Measurements from ENCODE around the gene ZNF770. TPM values are rescaled to one million over a fixed set of nuclear protein-coding genes. Genes with fewer than 3 reads are reported as not detected.

Gene ZNF770
- total RNA-seq, 1 experiment from 2014 or later = 34.0 TPM

DNA sequence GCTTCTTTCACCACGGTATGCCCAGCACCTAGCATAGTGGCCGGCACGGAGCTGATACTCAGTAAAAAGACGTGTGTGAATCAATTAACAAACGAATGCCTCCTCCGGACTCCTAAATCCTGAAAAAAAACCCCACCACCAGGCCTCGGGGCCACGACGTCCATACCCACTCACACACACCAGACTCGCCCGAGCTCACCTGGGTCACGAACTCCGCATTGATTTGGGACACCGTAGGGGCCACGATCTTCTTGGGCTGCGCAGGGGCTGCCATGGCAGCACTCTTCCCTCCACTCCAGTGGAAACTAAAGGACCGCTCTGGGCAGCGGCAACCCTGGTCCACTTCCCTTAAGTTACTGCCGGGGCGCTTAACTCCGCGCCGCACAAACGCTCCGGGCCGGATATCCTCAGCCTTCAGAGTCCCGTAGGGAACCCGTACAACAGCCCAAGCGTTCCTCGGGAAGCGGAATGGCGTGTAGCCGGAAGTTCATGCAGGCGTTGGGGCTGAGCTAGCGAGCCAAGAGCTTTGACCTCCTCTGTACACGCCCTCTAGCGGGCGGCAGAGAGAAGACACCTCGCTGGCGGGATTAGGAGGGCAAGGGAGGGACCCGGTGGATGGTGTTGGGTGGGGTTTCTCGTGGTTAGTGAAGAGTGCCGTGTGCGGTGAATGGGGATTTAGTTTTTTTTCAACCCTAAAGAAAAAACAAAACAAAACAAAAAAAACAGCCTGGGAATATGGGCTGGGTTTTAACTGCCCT, 18.6 kb downstream of the ZNF770 start, which contains the start of gene AQR:
Gene AQR, minus strand, starts transcription at position 403 of the 758 bp plus-strand sequence. Its CDS starts 129 bp downstream, at position 274.
- H4K20me1 ChIP-seq (ENCODE audit: insufficient read depth) = peaks cover under 1% of the 10 kb centered on the region; the same call in 1 of the 2 replicates
- ChIA-PET CTCF (interaction anchor here (0.5 to 1.3 kb wide), 4 partner anchors 15 to 57 kb away, joined by 3 to 7 read pairs (median 4); partner anchors contain the start of gene ZNF770), POLR2A (ENCODE audit: unreplicated experiment) (interaction anchor here (0.5 to 1.9 kb wide), 8 partner anchors 18 to 533 kb away, joined by 3 to 13 read pairs (median 8); partner anchors contain the start of gene ZNF770)
- intact Hi-C loops (cut with micrococcal nuclease; ENCODE audit: unreplicated experiment) = loop anchor here (1.0 kb wide), 1 partner anchor 19 kb away; the partner anchor contains the start of gene ZNF770
- H3K4me2 ChIP-seq = peak within 1 kb of the TSS; percentile 95
- H2AFZ ChIP-seq = peak within 1 kb of the TSS; percentile 98
- peaks cover 9% of the 10 kb centered on the region; the same call in 1 of the 2 replicates for H3K4me1 ChIP-seq (replicated peaks; ENCODE audit: insufficient read depth)
- H3K9me2 ChIP-seq (ENCODE audit: insufficient read depth) = no peaks in the 10 kb centered on the region
- H3K4me3 ChIP-seq = peak within 1 kb of the TSS; percentile 77
- TF ChIP-seq, protein P1, sequence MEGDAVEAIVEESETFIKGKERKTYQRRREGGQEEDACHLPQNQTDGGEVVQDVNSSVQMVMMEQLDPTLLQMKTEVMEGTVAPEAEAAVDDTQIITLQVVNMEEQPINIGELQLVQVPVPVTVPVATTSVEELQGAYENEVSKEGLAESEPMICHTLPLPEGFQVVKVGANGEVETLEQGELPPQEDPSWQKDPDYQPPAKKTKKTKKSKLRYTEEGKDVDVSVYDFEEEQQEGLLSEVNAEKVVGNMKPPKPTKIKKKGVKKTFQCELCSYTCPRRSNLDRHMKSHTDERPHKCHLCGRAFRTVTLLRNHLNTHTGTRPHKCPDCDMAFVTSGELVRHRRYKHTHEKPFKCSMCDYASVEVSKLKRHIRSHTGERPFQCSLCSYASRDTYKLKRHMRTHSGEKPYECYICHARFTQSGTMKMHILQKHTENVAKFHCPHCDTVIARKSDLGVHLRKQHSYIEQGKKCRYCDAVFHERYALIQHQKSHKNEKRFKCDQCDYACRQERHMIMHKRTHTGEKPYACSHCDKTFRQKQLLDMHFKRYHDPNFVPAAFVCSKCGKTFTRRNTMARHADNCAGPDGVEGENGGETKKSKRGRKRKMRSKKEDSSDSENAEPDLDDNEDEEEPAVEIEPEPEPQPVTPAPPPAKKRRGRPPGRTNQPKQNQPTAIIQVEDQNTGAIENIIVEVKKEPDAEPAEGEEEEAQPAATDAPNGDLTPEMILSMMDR (conservative IDR thresholded peaks at IDR 0.05) = peak; percentile 56
- TF ChIP-seq EZH2 (IDR thresholded peaks at IDR 0.05; ENCODE audit: low read depth) = no peak
- 0 out of 2 replicates have a peak within 1 kb of the TSS, but pooled peaks have one; percentile 25 for H3K27ac ChIP-seq
- peak; percentile 93 for DNase-seq
- peaks cover 40% of the 10 kb centered on the region for H3K79me2 ChIP-seq (ENCODE audit: low read depth)
- H3K9me3 ChIP-seq (ENCODE audit: insufficient read depth, low read depth) = no peaks in the 10 kb centered on the region
- H3K27me3 ChIP-seq (ENCODE audit: insufficient read depth, low read depth) = no peaks in the 10 kb centered on the region
- H3F3A ChIP-seq (ENCODE audit: insufficient read depth, low read depth) = no peaks in the 10 kb centered on the region
- no peaks in the 10 kb centered on the region for H3K36me3 ChIP-seq (ENCODE audit: low read depth)
- TSS peak; percentile 66 for BruUV-seq (replicated peaks)

DNA sequence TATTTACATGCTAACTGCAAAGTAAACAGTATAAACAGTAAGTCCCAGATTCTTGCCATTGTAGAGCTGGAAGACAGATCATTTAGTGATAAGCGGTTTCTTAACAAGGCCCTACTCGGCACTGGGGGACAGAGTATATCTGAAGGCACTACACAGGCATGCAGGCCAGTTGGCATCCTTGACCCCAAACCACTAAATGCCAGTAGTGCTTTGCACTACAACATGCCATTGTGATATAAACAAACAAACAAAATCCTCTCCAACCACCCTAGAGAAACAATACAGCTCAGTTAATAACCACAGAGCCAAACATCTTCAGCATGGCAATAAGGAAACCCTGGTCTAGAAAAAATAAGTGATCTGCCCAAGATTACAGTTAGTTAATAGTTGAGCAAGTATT, 23.8 kb downstream of the ZNF770 start:
- peaks cover 3% of the 10 kb centered on the region; the same call in 1 of the 2 replicates for H4K20me1 ChIP-seq (ENCODE audit: insufficient read depth)
- no peaks in the 10 kb centered on the region for H3K9me3 ChIP-seq (ENCODE audit: insufficient read depth, low read depth)
- no peak overlapping the region for H3K4me3 ChIP-seq
- no peaks in the 10 kb centered on the region for H3K27me3 ChIP-seq (ENCODE audit: insufficient read depth, low read depth)
- POLR2A ChIA-PET (ENCODE audit: unreplicated experiment) = no interaction called here
- no peaks in the 10 kb centered on the region for H3K36me3 ChIP-seq (ENCODE audit: low read depth)
- CTCF ChIA-PET = interaction anchor here (0.6 to 0.7 kb wide), 2 partner anchors 86 to 478 kb away, joined by 3 read pairs; no protein-coding TSS in a partner anchor
- H3K79me2 ChIP-seq (ENCODE audit: low read depth) = peaks cover 37% of the 10 kb centered on the region
- H3K4me2 ChIP-seq = no peak overlapping the region
- no TSS peak for BruUV-seq (replicated peaks)
- no peak overlapping the region for H3K27ac ChIP-seq
- H3F3A ChIP-seq (ENCODE audit: insufficient read depth, low read depth) = no peaks in the 10 kb centered on the region
- H3K4me1 ChIP-seq (replicated peaks; ENCODE audit: insufficient read depth) = peaks cover 9% of the 10 kb centered on the region; the same call in 1 of the 2 replicates
- no peak for TF ChIP-seq EZH2 (IDR thresholded peaks at IDR 0.05; ENCODE audit: low read depth)
- TF ChIP-seq, protein P1 (conservative IDR thresholded peaks at IDR 0.05) = no peak
- DNase-seq = no peak
- no peak overlapping the region for H2AFZ ChIP-seq
- intact Hi-C loops (cut with micrococcal nuclease; ENCODE audit: unreplicated experiment) = no loop called here
- H3K9me2 ChIP-seq (ENCODE audit: insufficient read depth) = no peaks in the 10 kb centered on the region

DNA sequence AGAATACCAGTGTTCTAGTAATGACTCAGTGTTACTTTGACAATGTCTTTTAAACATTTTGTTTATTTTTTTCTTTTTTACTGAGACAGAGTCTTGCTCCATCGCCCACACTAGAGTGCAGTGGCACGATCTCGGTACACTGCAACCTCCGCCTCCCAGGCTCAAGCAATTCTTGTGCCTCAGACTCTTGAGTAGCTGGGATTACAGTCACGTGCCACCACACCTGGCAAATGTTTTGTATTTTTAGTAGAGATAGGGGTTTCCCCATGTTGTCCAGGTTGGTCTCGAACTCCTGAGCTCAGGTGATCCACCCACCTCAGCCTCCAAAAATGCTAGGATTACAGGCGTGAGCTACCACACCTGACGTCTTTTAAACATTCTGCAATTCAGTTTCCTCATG, 34.2 kb downstream of the ZNF770 start:
- no peak overlapping the region for H3K27ac ChIP-seq
- BruUV-seq (replicated peaks) = no TSS peak
- no peaks in the 10 kb centered on the region for H3F3A ChIP-seq (ENCODE audit: insufficient read depth, low read depth)
- no peaks in the 10 kb centered on the region for H3K9me2 ChIP-seq (ENCODE audit: insufficient read depth)
- H3K4me2 ChIP-seq = no peak overlapping the region
- no peak overlapping the region for H3K4me3 ChIP-seq
- H4K20me1 ChIP-seq (ENCODE audit: insufficient read depth) = no peaks in the 10 kb centered on the region
- H3K4me1 ChIP-seq (replicated peaks; ENCODE audit: insufficient read depth) = no peaks in the 10 kb centered on the region
- no peaks in the 10 kb centered on the region for H3K27me3 ChIP-seq (ENCODE audit: insufficient read depth, low read depth)
- H3K36me3 ChIP-seq (ENCODE audit: low read depth) = no peaks in the 10 kb centered on the region
- H3K9me3 ChIP-seq (ENCODE audit: insufficient read depth, low read depth) = no peaks in the 10 kb centered on the region
- no peaks in the 10 kb centered on the region for H3K79me2 ChIP-seq (ENCODE audit: low read depth)
- intact Hi-C loops (cut with micrococcal nuclease; ENCODE audit: unreplicated experiment) = no loop called here
- no peak for DNase-seq
- CTCF ChIA-PET = interaction anchor here (0.6 kb wide), 1 partner anchor 16 kb away, joined by 3 read pairs; the partner anchor contains the start of gene AQR
- TF ChIP-seq EZH2 (IDR thresholded peaks at IDR 0.05; ENCODE audit: low read depth) = no peak
- TF ChIP-seq, protein P1 (conservative IDR thresholded peaks at IDR 0.05) = no peak
- H2AFZ ChIP-seq = no peak overlapping the region
- POLR2A ChIA-PET (ENCODE audit: unreplicated experiment) = interaction anchor here (0.6 kb wide), 1 partner anchor 36 kb away, joined by 9 read pairs; no protein-coding TSS in a partner anchor

Data from PC-9 (cell line).